ENCODE data around the gene FMC1. TPM values are rescaled to one million over a fixed set of nuclear protein-coding genes. Genes with fewer than 3 reads are reported as not detected.
A peak's percentile ranks its signal among the peaks of the same experiment; 100 is the strongest.

FMC1 gene
- total RNA-seq, 5 donors from 2014 or later (not counting 1 experiment from before 2014, with no cell fraction given): 3.1 to 9.8 (median 8.5) TPM

DNA sequence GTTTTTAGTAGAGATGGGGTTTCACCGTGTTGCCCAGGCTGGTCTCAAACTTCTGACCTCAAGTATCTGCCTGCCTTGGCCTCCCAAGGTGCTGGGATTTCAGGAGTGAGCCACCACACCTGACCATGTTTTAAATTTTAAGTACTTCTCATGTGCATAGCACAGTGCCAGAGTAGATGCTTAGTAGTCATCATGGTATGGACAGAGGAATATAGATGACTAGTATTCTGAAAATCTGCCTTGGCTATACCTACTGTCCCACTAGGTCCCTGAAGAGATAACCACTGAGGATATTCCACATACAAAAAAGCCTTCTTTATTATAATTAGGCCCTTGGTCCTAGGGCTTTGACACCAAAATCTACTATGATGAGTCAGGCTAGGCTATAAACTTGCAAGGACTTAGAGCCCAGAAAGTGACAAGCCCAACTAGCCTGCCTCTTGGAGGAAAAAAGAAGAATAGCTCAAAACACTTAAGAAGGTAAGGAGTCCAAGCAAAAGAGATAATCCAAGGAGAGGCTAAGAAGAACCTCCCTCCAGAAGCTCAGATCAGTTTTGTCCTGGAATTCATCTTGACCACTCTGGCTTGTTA, 52.6 kb downstream of the FMC1 start:
- Mint-ChIP-seq H3K27ac (peak overlapping the region; percentile 53 to 84), H3K36me3 (peaks cover 34% of the 10 kb centered on the region), H3K4me3 (peak overlapping the region in 1 of 3 donors; percentile 56), H3K4me1 (peaks cover 40 to 61% (median 57%) of the 10 kb centered on the region in 3 donors), H3K9me3 (no peaks in the 10 kb centered on the region), H3K27me3 (no peaks in the 10 kb centered on the region)
- H3K9me3 ChIP-seq: no peaks in the 10 kb centered on the region
- no peak overlapping the region for H3K4me3 ChIP-seq (ENCODE audit: control insufficient read depth in 1 of 2, extremely low read depth in 1 of 2, low read length in 1 of 2)
- peak in 1 of 4 experiments; percentile 23 for ATAC-seq (replicated peaks in 1 of 4)
- POLR2A ChIA-PET: interaction anchor here in 1 of 2 donors (1.2 kb wide), 1 partner anchor 34 kb away, joined by 4 read pairs; the partner anchor contains the start of gene LUC7L2
- CTCF ChIA-PET: interaction anchor here (0.5 to 1.2 kb wide), 2 partner anchors 34 to 128 kb away, joined by 4 to 6 read pairs; partner anchors contain the start of gene LUC7L2 (in 1 of the 2)
- DNase-seq: no peak
- H3K4me1 ChIP-seq (ENCODE audit: control insufficient read depth in 1 of 2, extremely low read depth in 1 of 2, insufficient read depth in 2 of 2, low read length in 2 of 2): peaks cover 14 to 20% of the 10 kb centered on the region in 2 experiments
- peaks cover 0 to 35% of the 10 kb centered on the region in 2 donors for H3K36me3 ChIP-seq (ENCODE audit: control insufficient read depth in 2 of 2, extremely low read depth in 1 of 2, insufficient read depth in 1 of 2, low read length in 1 of 2)
- H3K27ac ChIP-seq (ENCODE audit: low read length): no peak overlapping the region
- no peaks in the 10 kb centered on the region for H3K27me3 ChIP-seq (replicated peaks in 1 of 2; ENCODE audit: control insufficient read depth in 2 of 2, extremely low read depth in 1 of 2, insufficient read depth in 2 of 2, low read length in 1 of 2)
- WGBS (ENCODE audit: insufficient coverage): no CpG with 5 or more reads among the region's 1 CpG

DNA sequence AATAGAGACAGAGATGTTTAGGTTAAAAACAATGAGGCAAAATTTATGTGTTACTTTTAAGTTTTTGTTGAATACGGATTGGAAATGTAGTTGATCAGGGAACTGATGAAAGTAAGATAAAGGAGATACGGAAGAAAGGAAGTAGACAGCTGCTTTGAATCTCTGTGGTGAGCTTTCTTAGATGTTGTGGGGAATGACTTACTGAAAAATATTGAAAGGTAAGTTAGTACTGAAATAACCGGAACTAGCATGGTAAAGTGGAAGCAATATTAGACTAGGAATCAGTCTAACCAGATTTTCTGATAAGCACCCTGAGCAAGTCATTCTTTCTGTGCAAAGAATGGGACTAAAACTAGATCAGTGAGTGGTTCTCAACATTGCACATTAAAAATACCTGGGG, 53.4 kb downstream of the FMC1 start:
- peaks cover 14 to 20% of the 10 kb centered on the region in 2 experiments for H3K4me1 ChIP-seq (ENCODE audit: control insufficient read depth in 1 of 2, extremely low read depth in 1 of 2, insufficient read depth in 2 of 2, low read length in 2 of 2)
- CTCF ChIA-PET: interaction anchor here in 1 of 2 donors (0.6 to 1.2 kb wide), 3 partner anchors 31 to 46 kb away, joined by 3 to 7 read pairs (median 6); partner anchors contain the start of gene LUC7L2
- POLR2A ChIA-PET: interaction anchor here (0.6 to 1.3 kb wide), 6 partner anchors 9 to 1045 kb away, joined by 3 to 16 read pairs (median 4); partner anchors contain the start of gene LUC7L2 (in 1 of the 2)
- DNase-seq: peak in 1 of 35 experiments; percentile 34
- no peaks in the 10 kb centered on the region for H3K9me3 Mint-ChIP-seq
- no peaks in the 10 kb centered on the region for H3K9me3 ChIP-seq
- ATAC-seq (replicated peaks in 1 of 4): peak; percentile 68 to 88 (median 76)
- peaks cover 0 to 37% of the 10 kb centered on the region in 2 donors for H3K36me3 ChIP-seq (ENCODE audit: control insufficient read depth in 2 of 2, extremely low read depth in 1 of 2, insufficient read depth in 1 of 2, low read length in 1 of 2)
- H3K27ac Mint-ChIP-seq: peak overlapping the region; percentile 53 to 77
- H3K27ac ChIP-seq (ENCODE audit: low read length): no peak overlapping the region
- H3K27me3 ChIP-seq (replicated peaks in 1 of 2; ENCODE audit: control insufficient read depth in 2 of 2, extremely low read depth in 1 of 2, insufficient read depth in 2 of 2, low read length in 1 of 2): no peaks in the 10 kb centered on the region
- peaks cover 32 to 54% (median 54%) of the 10 kb centered on the region in 3 donors for H3K4me1 Mint-ChIP-seq
- peak overlapping the region; percentile 2 to 56 (median 3) for H3K4me3 Mint-ChIP-seq
- WGBS (ENCODE audit: insufficient coverage): 32% methylated on average over 3 of the region's 3 CpGs
- H3K4me3 ChIP-seq (ENCODE audit: control insufficient read depth in 1 of 2, extremely low read depth in 1 of 2, low read length in 1 of 2): no peak overlapping the region
- peaks cover 31% of the 10 kb centered on the region for H3K36me3 Mint-ChIP-seq
- H3K27me3 Mint-ChIP-seq: no peaks in the 10 kb centered on the region

Other genes with a start within 250 kb of the FMC1 start
- gene ZC3HAV1, start 231.6 kb upstream of the FMC1 start, total RNA-seq: 100 to 1,000 TPM; 148 to 201 (median 155) TPM
- 10 to 100 TPM; 16.1 to 21.7 (median 17.7) TPM for gene UBN2, start 110.1 kb upstream of the FMC1 start, total RNA-seq
- 100 to 1,000 TPM; 131 to 169 (median 142) TPM for gene LUC7L2, start 18.6 kb downstream of the FMC1 start, total RNA-seq
- under 1 TPM in 1 of 5 donors, not detected in 4; 0.12 TPM for gene KLRG2, start 142.3 kb downstream of the FMC1 start, total RNA-seq
- not detected for gene CLEC2L, start 182.3 kb downstream of the FMC1 start, total RNA-seq

Measured in T-cell (primary cell).